Gastroesophageal sphincter (tissue), 3 donors: ENCODE measurements around the gene SYNGR1.
"Not testable (repeated sequence)": the region's sequence is repeated elsewhere in the genome, so short reads cannot be mapped to it uniquely, and the experiment has no call there.

Source experiments
- CTCF ChIP-seq, 4 experiments: fragments of 200-600 bp in 2 of 4; fragments of 450-650 bp in 2 of 4; sonication (generic) in 1 of 4; IDR thresholded peaks; one replicate each; pipeline ENCODE4 v1.5.1; 2017 to 2019; ENCODE audit warnings: antibody characterized with exemption in 4 of 4, mild to moderate bottlenecking in 2 of 4, moderate library complexity in 2 of 4
- EP300 ChIP-seq: sonication (generic); formaldehyde crosslinking; IDR thresholded peaks from one replicate; pipeline ENCODE4 v1.6.1; 2017; ENCODE audit warnings: antibody characterized with exemption, mild to moderate bottlenecking
- POLR2A ChIP-seq, 2 donors: fragments of 450-650 bp; IDR thresholded peaks; one replicate each; pipeline ENCODE4 v1.6.1; 2017; ENCODE audit warnings: antibody characterized with exemption in 2 of 2, mild to moderate bottlenecking in 2 of 2, moderate library complexity in 1 of 2

GRCh38 chr22:39320616-39321029 is 29.2 kb upstream of the SYNGR1 start:
- not testable (repeated sequence) for TF ChIP-seq CTCF (IDR thresholded peaks at IDR 0.05); EP300; POLR2A (IDR thresholded peaks at IDR 0.05)
